HUES6 (cell line): Measurements from ENCODE around the gene EEFSEC.
A peak's percentile ranks its signal among the peaks of the same experiment; 100 is the strongest.

Experiments
- H3K27ac ChIP-seq: 2 replicates; pipeline ENCODE4 v1.7.0; 2013; ENCODE audit warnings: low read depth, mild to moderate bottlenecking, low read length, inconsistent platforms
- H3K27me3 ChIP-seq: 2 replicates; pipeline ENCODE4 v1.6.1; 2013; ENCODE audit warnings: low read length; ENCODE audit not compliant: control insufficient read depth, insufficient read depth
- H3K36me3 ChIP-seq: 2 replicates; pipeline ENCODE4 v1.6.1; 2013; ENCODE audit warnings: low read length; ENCODE audit not compliant: control insufficient read depth, insufficient read depth
- H3K4me1 ChIP-seq: 2 replicates; pipeline ENCODE4 v1.6.1; 2013; ENCODE audit warnings: low read length; ENCODE audit not compliant: control insufficient read depth, insufficient read depth
- H3K4me3 ChIP-seq: 2 replicates; pipeline ENCODE4 v1.5.1; 2013; ENCODE audit warnings: low read depth, low read length
- H3K9ac ChIP-seq: one replicate; pipeline ENCODE4 v1.6.1; 2013; ENCODE audit warnings: mild to moderate bottlenecking, low read length
- H3K9me3 ChIP-seq: 2 replicates; pipeline ENCODE4 v1.6.1; 2013; ENCODE audit warnings: low read depth, low read length; ENCODE audit not compliant: control insufficient read depth, insufficient read depth

Gene EEFSEC, protein sequence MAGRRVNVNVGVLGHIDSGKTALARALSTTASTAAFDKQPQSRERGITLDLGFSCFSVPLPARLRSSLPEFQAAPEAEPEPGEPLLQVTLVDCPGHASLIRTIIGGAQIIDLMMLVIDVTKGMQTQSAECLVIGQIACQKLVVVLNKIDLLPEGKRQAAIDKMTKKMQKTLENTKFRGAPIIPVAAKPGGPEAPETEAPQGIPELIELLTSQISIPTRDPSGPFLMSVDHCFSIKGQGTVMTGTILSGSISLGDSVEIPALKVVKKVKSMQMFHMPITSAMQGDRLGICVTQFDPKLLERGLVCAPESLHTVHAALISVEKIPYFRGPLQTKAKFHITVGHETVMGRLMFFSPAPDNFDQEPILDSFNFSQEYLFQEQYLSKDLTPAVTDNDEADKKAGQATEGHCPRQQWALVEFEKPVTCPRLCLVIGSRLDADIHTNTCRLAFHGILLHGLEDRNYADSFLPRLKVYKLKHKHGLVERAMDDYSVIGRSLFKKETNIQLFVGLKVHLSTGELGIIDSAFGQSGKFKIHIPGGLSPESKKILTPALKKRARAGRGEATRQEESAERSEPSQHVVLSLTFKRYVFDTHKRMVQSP

GRCh38 chr3:128153156-128154041 lies at the start of gene EEFSEC:
TSS of gene EEFSEC (plus strand) at chr3:128153481. CDS start at chr3:128153508, 27 bp downstream.
- peaks cover 12% of the 10 kb centered on the region for H3K36me3 ChIP-seq
- no peaks in the 10 kb centered on the region for H3K9me3 ChIP-seq
- H3K4me1 ChIP-seq: no peaks in the 10 kb centered on the region; the same call in 1 of the 2 replicates
- peak within 1 kb of the TSS; percentile 91 for H3K9ac ChIP-seq
- H3K4me3 ChIP-seq: peak within 1 kb of the TSS; percentile 99
- no peaks in the 10 kb centered on the region for H3K27me3 ChIP-seq
- H3K27ac ChIP-seq: peak within 1 kb of the TSS; percentile 26; the same call in 1 of the 2 replicates

DNA sequence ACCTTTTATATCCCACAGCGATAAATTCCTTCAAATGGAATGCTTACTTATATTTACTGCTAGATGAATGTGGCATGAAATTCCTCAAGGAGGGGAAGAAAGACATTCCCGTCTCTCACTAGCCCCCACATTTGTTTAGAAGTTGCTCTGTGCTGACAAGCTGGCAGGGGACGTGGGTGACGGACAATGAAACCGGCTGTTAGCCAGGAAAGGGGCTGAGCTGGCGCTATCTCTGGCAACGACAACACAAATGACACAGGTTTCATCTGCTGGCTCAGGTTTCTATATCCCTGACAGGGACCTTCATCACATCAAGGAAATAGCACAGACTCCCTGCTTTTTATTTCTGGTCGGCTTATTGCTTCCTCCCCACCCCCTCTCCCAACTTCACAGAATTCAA lies 45.4 kb upstream of the EEFSEC start:
- Histone ChIP-seq H3K27ac (no peak overlapping the region), H3K4me3 (no peak overlapping the region), H3K9ac (no peak overlapping the region), H3K4me1 (no peaks in the 10 kb centered on the region), H3K36me3 (peaks cover 83% of the 10 kb centered on the region), H3K9me3 (no peaks in the 10 kb centered on the region), H3K27me3 (no peaks in the 10 kb centered on the region)

GRCh38 chr3:128111147-128111546 lies 42.1 kb upstream of the EEFSEC start:
- peaks cover 84% of the 10 kb centered on the region for H3K36me3 ChIP-seq
- no peak overlapping the region for H3K4me3 ChIP-seq

GRCh38 chr3:128112357-128112968 lies 40.8 kb upstream of the EEFSEC start:
- no peaks in the 10 kb centered on the region for H3K27me3 ChIP-seq
- H3K27ac ChIP-seq: no peak overlapping the region
- no peak overlapping the region for H3K4me3 ChIP-seq
- no peak overlapping the region for H3K9ac ChIP-seq
- H3K36me3 ChIP-seq: peaks cover 82% of the 10 kb centered on the region
- H3K9me3 ChIP-seq: no peaks in the 10 kb centered on the region
- H3K4me1 ChIP-seq: no peaks in the 10 kb centered on the region

More at GRCh38 chr3:128111147-128111546, 42.1 kb upstream of the EEFSEC start:
- Histone ChIP-seq H3K9ac (no peak overlapping the region), H3K4me1 (no peaks in the 10 kb centered on the region), H3K9me3 (no peaks in the 10 kb centered on the region), H3K27me3 (no peaks in the 10 kb centered on the region), H3K27ac (no peak overlapping the region)

- Histone ChIP-seq H3K9ac (no peak overlapping the region), H3K4me1 (no peaks in the 10 kb centered on the region), H3K27ac (no peak overlapping the region), H3K4me3 (no peak overlapping the region), H3K27me3 (no peaks in the 10 kb centered on the region), H3K9me3 (no peaks in the 10 kb centered on the region), H3K36me3 (peaks cover 78% of the 10 kb centered on the region)
Observed at GRCh38 chr3:128113817-128114794, 39.2 kb upstream of the EEFSEC start.

GRCh38 chr3:128122013-128122412 lies 31.3 kb upstream of the EEFSEC start:
- peak overlapping the region; percentile 87; the same call in 1 of the 2 replicates for H3K4me3 ChIP-seq
- H3K36me3 ChIP-seq: peaks cover 26% of the 10 kb centered on the region
- no peaks in the 10 kb centered on the region for H3K27me3 ChIP-seq
- no peaks in the 10 kb centered on the region for H3K9me3 ChIP-seq
- H3K27ac ChIP-seq: no peak overlapping the region
- no peak overlapping the region for H3K9ac ChIP-seq
- H3K4me1 ChIP-seq: peaks cover 9% of the 10 kb centered on the region; the same call in 1 of the 2 replicates

GRCh38 chr3:128123156-128123537 lies 30.1 kb upstream of the EEFSEC start:
- Histone ChIP-seq H3K36me3 (peaks cover 19% of the 10 kb centered on the region), H3K4me1 (peaks cover 9% of the 10 kb centered on the region; the same call in 1 of the 2 replicates), H3K27ac (peak overlapping the region; percentile 78)

DNA sequence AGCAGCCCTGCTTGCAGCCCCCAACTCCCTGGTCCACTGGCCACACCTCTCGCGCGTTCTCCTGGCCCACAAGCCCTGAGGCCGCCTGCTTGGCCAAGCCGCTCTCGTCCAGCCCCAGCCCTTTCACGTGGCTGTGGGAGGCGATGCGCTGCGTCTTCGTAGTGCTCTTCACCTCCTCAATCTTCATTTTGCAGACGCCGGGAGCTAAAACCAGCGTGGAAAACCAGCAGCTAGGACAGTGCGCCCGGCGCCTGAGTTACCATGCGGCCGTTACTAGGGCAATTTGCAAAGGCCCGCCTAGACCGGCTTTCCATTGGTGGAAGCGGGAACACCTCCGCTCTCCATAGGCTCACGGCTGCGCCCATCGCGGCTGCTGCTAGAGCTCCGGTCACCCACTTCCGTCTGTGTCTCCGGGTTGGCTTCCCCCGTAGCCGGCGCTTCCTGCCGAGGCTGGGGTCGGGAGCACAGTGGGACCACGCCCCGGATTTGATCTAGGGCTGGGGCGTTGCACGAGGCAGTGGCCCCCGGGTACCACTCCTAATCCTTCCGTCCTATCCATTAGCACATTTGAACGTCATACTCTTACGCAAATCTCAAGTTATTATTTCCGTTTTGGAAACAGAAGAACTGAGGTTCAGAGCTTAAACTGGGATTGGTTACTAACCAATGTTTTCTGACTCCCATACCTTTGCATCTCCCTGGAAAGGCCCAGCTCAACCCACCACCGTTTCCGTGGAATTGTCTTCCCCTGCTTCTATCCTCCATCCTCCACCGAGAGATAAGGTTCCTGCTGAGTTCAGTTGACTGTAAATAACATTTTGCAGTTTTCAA lies 29.5 kb upstream of the EEFSEC start, which contains the start of gene RUVBL1:
Gene RUVBL1, minus strand, starts transcription at position 275 of the 831 bp plus-strand sequence. Its CDS starts 88 bp downstream, at position 187.
- Histone ChIP-seq H3K9me3 (no peaks in the 10 kb centered on the region), H3K4me1 (peaks cover 9% of the 10 kb centered on the region; the same call in 1 of the 2 replicates), H3K27me3 (no peaks in the 10 kb centered on the region; the same call in 1 of the 2 replicates), H3K4me3 (peak within 1 kb of the TSS; percentile 87), H3K36me3 (peaks cover 13% of the 10 kb centered on the region), H3K27ac (peak within 1 kb of the TSS; percentile 78), H3K9ac (peak within 1 kb of the TSS; percentile 97)

More at GRCh38 chr3:128123156-128123537, 30.1 kb upstream of the EEFSEC start:
- H3K27me3 ChIP-seq: no peaks in the 10 kb centered on the region
- no peaks in the 10 kb centered on the region for H3K9me3 ChIP-seq
- peak overlapping the region; percentile 87 for H3K4me3 ChIP-seq
- H3K9ac ChIP-seq: peak overlapping the region; percentile 97

GRCh38 chr3:128127236-128127635 lies 26.0 kb upstream of the EEFSEC start:
- Histone ChIP-seq H3K27me3 (no peaks in the 10 kb centered on the region; the same call in 1 of the 2 replicates), H3K36me3 (no peaks in the 10 kb centered on the region), H3K4me3 (no peak overlapping the region), H3K9ac (no peak overlapping the region), H3K9me3 (peaks cover 3% of the 10 kb centered on the region; the same call in 1 of the 2 replicates), H3K27ac (no peak overlapping the region), H3K4me1 (peaks cover 9% of the 10 kb centered on the region; the same call in 1 of the 2 replicates)
